Heart right ventricle (tissue), 16 donors: ENCODE measurements around the gene RNH1. TPM values are rescaled to one million over a fixed set of nuclear protein-coding genes. Genes with fewer than 3 reads are reported as not detected.

Experiments used
- ATAC-seq, 8 donors: fragments of 200-7000 bp; cut with Tn5 transposase; one replicate each; pipeline ENCODE4 v1.9.1; 2020; ENCODE audit warnings: mild to moderate bottlenecking in 8 of 8, moderate library complexity in 8 of 8, moderate number of reproducible peaks in 1 of 8
- DNase-seq, 2 donors: peaks; one replicate each; pipeline ENCODE4 v3.0.0-alpha.2; 2020
- H3K27ac ChIP-seq, 10 donors: fragments of 200-600 bp; sonication (generic) in 2 of 10; one replicate each; pipeline versions ENCODE4 v1.5.0 to v1.8.0; 2020 to 2022; ENCODE audit warnings: mild to moderate bottlenecking in 3 of 10
- H3K27me3 ChIP-seq, 7 donors: fragments of 200-600 bp; one replicate each; pipeline ENCODE4 v1.8.0; 2021 to 2022; ENCODE audit warnings: mild to moderate bottlenecking in 2 of 7
- H3K36me3 ChIP-seq, 9 donors: fragments of 200-600 bp; sonication (generic) in 1 of 9; one replicate each; pipeline versions ENCODE4 v1.5.0 to v1.8.0; 2020 to 2022; ENCODE audit warnings: mild to moderate bottlenecking in 2 of 9
- H3K4me1 ChIP-seq, 9 donors: fragments of 200-600 bp; sonication (generic) in 1 of 9; one replicate each; pipeline versions ENCODE4 v1.5.0 to v1.8.0; 2020 to 2022; ENCODE audit warnings: mild to moderate bottlenecking in 4 of 9
- H3K4me3 ChIP-seq, 10 donors: fragments of 200-600 bp; sonication (generic) in 2 of 10; one replicate each; pipeline versions ENCODE4 v1.5.0 to v1.8.0; 2020 to 2022; ENCODE audit warnings: mild to moderate bottlenecking in 7 of 10, moderate library complexity in 2 of 10
- H3K9me3 ChIP-seq, 11 donors: fragments of 200-600 bp in 10 of 11; sonication (generic) in 2 of 11; one replicate each; pipeline versions ENCODE4 v1.5.0 to v1.8.0; 2013 to 2022; ENCODE audit warnings: mild to moderate bottlenecking in 2 of 11, control low read depth in 1 of 11, moderate library complexity in 1 of 11
- CTCF ChIP-seq, 9 donors: fragments of 200-600 bp; sonication (generic) in 2 of 9; IDR thresholded peaks; one replicate each; pipeline versions ENCODE4 v1.5.0 to v1.8.0; 2021 to 2022; ENCODE audit warnings: antibody characterized with exemption in 9 of 9, mild to moderate bottlenecking in 5 of 9, moderate library complexity in 1 of 9
- WGBS, 2 donors: extraction: QIAGEN DNeasy Blood & Tissue Kit; methylation state at CpG; one replicate each; pipeline ENCODE4 v1.1.7; 2013; ENCODE audit warnings: inconsistent platforms in 1 of 2; 5-methylcytosine and 5-hydroxymethylcytosine counted together
- intact Hi-C, 10 donors: fragments of 100-400 bp; cut with DNase I; formaldehyde crosslinking; loops; one replicate each; pipeline versions ENCODE4 v1.11.1 to v1.14.2; 2022
- polyA plus RNA-seq, 2 donors: library from polyadenylated mRNA; stranded (reverse); fragments of 200-250 nt; gene quantifications; one replicate each; pipeline ENCODE4 v1.2.3, GENCODE V29; 2013
- total RNA-seq, 10 donors: library from RNA; stranded (reverse); fragmentation: NEBNext Ultra II Directional in 3 of 10; extraction: Animal tissue kit (Norgen Biotek cat#: 25700) in 3 of 10; gene quantifications; one replicate each; pipeline versions ENCODE4 v1.2.1 to v1.2.4, GENCODE V29; 2021 to 2023
- donor health status: Arrhythmogenic right ventricular cardiomyopathy.
- donor health status: ischemic (EF 13 %, LVEDD 7.1; RV severe dilation, severe dysfunction).
- donor health status: healthy with polysubstance abuse.
- donor health status: DM: no; HTN: yes; CAD: no.
- donor health status: DM: no; HTN: no; CAD: no.
- donor health status: ischemic (EF 25% LVEDD 6.9; RV normal size, moderate dysfunction).
- donor health status: ischemic (EF 25% LVEDD 5.7; RV mildly dilated, moderate dysfunction).
- donor health status: healthy.
- donor health status: DM: yes; HTN: yes; CAD: no.
- donor health status: Ischemic cardiomyopathy.
- donor health status: ischemic (EF 35%, LVEDD 5.7; RV mildly dilated, moderate dysfunction).
- donor health status: nonischemic (EF 11% LVEDD 7.7; RV severe dilation, severe dysfunction).
- donor health status: DM: yes; HTN: yes; CAD: no.
- donor health status: PGD.
- donor health status: ischemic (EF 29% LVEDD 5.4; RV normal size, mild dysfunction).
- donor health status: nonischemic (EF 23%, LVEDD 6.1; RV moderate dilation, normal function).

RNH1 gene
- total and polyA plus RNA-seq, 12 donors = 37.4 to 221 (median 153) TPM

GRCh38 chr11:475941-476340, 31.1 kb downstream of the RNH1 start:
- DNase-seq = no peak
- Histone ChIP-seq H3K9me3 (no peaks in the 10 kb centered on the region), H3K27ac (no peak overlapping the region), H3K36me3 (peaks cover 0 to 15% (median 0%) of the 10 kb centered on the region in 9 donors), H3K4me3 (no peak overlapping the region), H3K27me3 (no peaks in the 10 kb centered on the region), H3K4me1 (peaks cover 0 to 4% (median 0%) of the 10 kb centered on the region in 9 donors)
- intact Hi-C loops = no loop called here
- TF ChIP-seq CTCF (IDR thresholded peaks at IDR 0.05) = no peak
- WGBS, 2 donors = 93 to 95% methylated on average over 9 of the region's 9 CpGs
- no peak for ATAC-seq

DNA sequence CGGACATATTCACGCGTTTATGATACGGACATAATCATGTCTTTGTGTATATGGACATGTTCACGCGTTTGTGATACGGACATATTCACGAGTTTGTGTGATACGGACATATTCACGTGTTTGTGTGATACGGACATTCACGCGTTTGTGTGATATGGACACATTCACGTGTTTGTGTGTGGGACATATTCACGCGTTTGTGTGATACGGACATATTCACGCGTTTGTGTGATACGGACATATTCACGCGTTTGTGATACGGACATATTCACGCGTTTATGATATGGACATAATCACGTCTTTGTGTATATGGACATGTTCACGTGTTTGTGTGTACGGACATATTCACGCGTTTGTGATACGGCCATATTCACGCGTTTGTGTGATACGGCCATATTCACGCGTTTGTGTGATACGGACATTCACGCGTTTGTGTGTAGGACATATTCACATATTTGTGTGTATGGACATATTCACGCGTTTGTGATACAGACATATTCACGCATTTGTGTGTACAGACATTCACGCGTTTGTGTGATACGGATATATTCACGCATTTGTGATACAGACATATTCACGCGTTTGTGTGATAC, 32.0 kb downstream of the RNH1 start:
- Histone ChIP-seq H3K27ac (no peak overlapping the region), H3K36me3 (peaks cover 0 to 15% (median 0%) of the 10 kb centered on the region in 9 donors), H3K27me3 (no peaks in the 10 kb centered on the region), H3K4me3 (no peak overlapping the region), H3K4me1 (peaks cover 6 to 14% (median 9%) of the 10 kb centered on the region in 9 donors), H3K9me3 (no peaks in the 10 kb centered on the region)
- 95 to 98% methylated on average over 48 of the region's 48 CpGs for WGBS, 2 donors
- no peak for ATAC-seq
- TF ChIP-seq CTCF (IDR thresholded peaks at IDR 0.05) = no peak
- no peak for DNase-seq
- intact Hi-C loops = no loop called here

DNA sequence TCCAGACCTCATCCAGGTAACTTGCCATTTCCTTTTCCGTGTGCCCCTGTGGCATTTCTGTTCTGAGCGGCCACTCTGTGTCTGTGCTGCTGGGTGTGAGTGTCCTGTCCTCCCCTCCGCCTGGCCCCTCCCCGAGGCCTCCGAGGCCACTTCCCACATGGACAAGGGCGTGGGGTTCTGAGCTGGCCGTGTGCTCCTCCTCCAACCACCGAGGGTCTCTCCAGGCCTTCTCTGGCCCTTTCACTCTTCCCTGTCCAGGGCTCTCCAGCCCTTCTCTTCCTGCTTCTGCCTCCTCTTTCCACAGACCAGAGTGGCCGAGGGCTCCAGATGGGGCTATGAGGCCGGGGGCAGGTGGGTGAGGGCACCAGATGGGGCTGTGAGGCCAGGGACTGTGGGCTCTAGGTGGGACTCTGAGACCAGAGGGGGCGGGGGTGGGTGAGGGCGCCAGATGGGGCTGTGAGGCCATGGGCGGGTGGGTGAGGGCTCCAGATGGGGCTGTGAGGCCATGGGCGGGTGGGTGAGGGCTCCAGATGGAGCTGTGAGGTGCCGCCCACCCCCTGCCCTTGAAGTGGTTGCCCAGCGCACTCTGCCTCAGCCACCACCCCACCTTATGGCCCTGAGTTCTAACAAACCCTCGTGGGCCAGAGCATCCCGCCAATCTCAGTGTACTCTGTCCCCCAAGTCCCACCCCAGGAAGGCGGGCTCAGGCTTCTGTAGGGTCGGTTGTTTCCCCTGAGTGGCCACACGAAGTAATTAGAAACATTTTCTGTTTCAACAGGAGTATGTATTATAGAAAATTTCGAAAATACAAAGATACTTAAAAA, 32.9 kb downstream of the RNH1 start:
- no peak overlapping the region for H3K4me3 ChIP-seq
- ATAC-seq = no peak
- H3K4me1 ChIP-seq = peaks cover 9 to 22% (median 16%) of the 10 kb centered on the region in 9 donors
- peaks cover 0 to 7% (median 0%) of the 10 kb centered on the region in 9 donors for H3K36me3 ChIP-seq
- 88 to 91% methylated on average over 22 of the region's 22 CpGs for WGBS, 2 donors
- DNase-seq = no peak
- no peaks in the 10 kb centered on the region for H3K27me3 ChIP-seq
- intact Hi-C loops = no loop called here
- no peak overlapping the region for H3K27ac ChIP-seq
- no peak for TF ChIP-seq CTCF (IDR thresholded peaks at IDR 0.05)
- no peaks in the 10 kb centered on the region for H3K9me3 ChIP-seq

- Histone ChIP-seq H3K9me3 (no peaks in the 10 kb centered on the region), H3K4me3 (no peak overlapping the region), H3K36me3 (peaks cover 0 to 3% (median 0%) of the 10 kb centered on the region in 9 donors), H3K4me1 (peaks cover 9 to 23% (median 17%) of the 10 kb centered on the region in 9 donors), H3K27ac (no peak overlapping the region), H3K27me3 (no peaks in the 10 kb centered on the region)
- intact Hi-C loops = no loop called here
- no peak for TF ChIP-seq CTCF (IDR thresholded peaks at IDR 0.05)
- ATAC-seq (no peak), DNase-seq (no peak)
- WGBS, 2 donors = 94 to 98% methylated on average over 19 of the region's 19 CpGs
Observed at GRCh38 chr11:473415-473814, 33.6 kb downstream of the RNH1 start.
